Keratinocyte (primary cell): ENCODE data around the gene SLC6A8. TPM values are rescaled to one million over a fixed set of nuclear protein-coding genes. Genes with fewer than 3 reads are reported as not detected.
"Not testable (repeated sequence)": the region's sequence is repeated elsewhere in the genome, so short reads cannot be mapped to it uniquely, and the experiment has no call there.

Experiments used
- DNase-seq: peaks from one replicate; pipeline ENCODE4 v3.0.0-alpha.2; 2011; ENCODE audit warnings: low read depth, missing footprints, low spot score
- FAIRE-seq: peaks from 2 replicates; lab custom pipeline; 2011; peaks lifted over from hg19 to GRCh38; lab: Jason Lieb, UNC
- H2AFZ ChIP-seq: 2 replicates; pipeline ENCODE4 v1.6.0; 2012; ENCODE audit warnings: low read length, control low read depth, inconsistent platforms; ENCODE audit not compliant: control insufficient read depth
- H3K27ac ChIP-seq: 2 replicates; pipeline ENCODE4 v1.5.1; 2011; ENCODE audit warnings: low read length; ENCODE audit not compliant: control insufficient read depth, insufficient read depth
- H3K27me3 ChIP-seq: 3 replicates; pipeline ENCODE4 v1.6.0; 2011; ENCODE audit warnings: low read length; ENCODE audit not compliant: control insufficient read depth, insufficient read depth; ENCODE audit errors: extremely low read depth
- H3K36me3 ChIP-seq, 2 experiments: 2 replicates in 1 of 2; 3 replicates in 1 of 2; pipeline ENCODE4 v1.5.1; 2011; ENCODE audit warnings: low read length in 2 of 2, mild to moderate bottlenecking in 1 of 2; ENCODE audit not compliant: control insufficient read depth in 2 of 2, insufficient read depth in 2 of 2; ENCODE audit errors: extremely low read depth in 1 of 2
- H3K4me1 ChIP-seq: 3 replicates; pipeline ENCODE4 v1.5.1; 2011; ENCODE audit warnings: low read length; ENCODE audit not compliant: control insufficient read depth, insufficient read depth; ENCODE audit errors: extremely low read depth
- H3K4me2 ChIP-seq: 3 replicates; pipeline ENCODE4 v1.6.0; 2011; ENCODE audit warnings: low read depth, low read length; ENCODE audit not compliant: control insufficient read depth, insufficient read depth; ENCODE audit errors: extremely low read depth
- H3K4me3 ChIP-seq, 3 experiments: fragments of 200-600 bp in 1 of 3; sonication (generic) in 1 of 3; 2 replicates in 2 of 3; 3 replicates in 1 of 3; pipeline ENCODE4 v1.5.1; 2011 to 2016; ENCODE audit warnings: low read length in 3 of 3, mild to moderate bottlenecking in 3 of 3, control low read depth in 2 of 3, inconsistent platforms in 1 of 3, low read depth in 1 of 3, mixed read lengths in 1 of 3, mixed run types in 1 of 3, moderate library complexity in 1 of 3; ENCODE audit not compliant: control insufficient read depth in 2 of 3, insufficient read depth in 2 of 3; ENCODE audit errors: extremely low read depth in 1 of 3
- H3K79me2 ChIP-seq: 2 replicates; pipeline ENCODE4 v1.6.0; 2012; ENCODE audit warnings: low read length; ENCODE audit not compliant: control insufficient read depth, insufficient read depth
- H3K9ac ChIP-seq: 3 replicates; pipeline ENCODE4 v1.6.0; 2011; ENCODE audit warnings: low read length; ENCODE audit not compliant: control insufficient read depth, insufficient read depth; ENCODE audit errors: extremely low read depth
- H3K9me1 ChIP-seq: 3 replicates; pipeline ENCODE4 v1.6.0; 2011; ENCODE audit warnings: low read length; ENCODE audit not compliant: control insufficient read depth, insufficient read depth; ENCODE audit errors: extremely low read depth
- H3K9me3 ChIP-seq: 2 replicates; pipeline ENCODE4 v1.5.1; 2012; ENCODE audit warnings: low read depth, low read length; ENCODE audit not compliant: control insufficient read depth
- H4K20me1 ChIP-seq: 3 replicates; pipeline ENCODE4 v1.6.0; 2011; ENCODE audit warnings: low read length; ENCODE audit not compliant: control insufficient read depth, insufficient read depth; ENCODE audit errors: extremely low read depth
- CTCF ChIP-seq, 3 experiments: IDR thresholded peaks in 1 of 3; conservative IDR thresholded peaks in 1 of 3; optimal IDR thresholded peaks in 1 of 3; 2 replicates in 2 of 3; 3 replicates in 1 of 3; pipeline versions ENCODE3 to v1.5.1; 2011; ENCODE audit warnings: low read length in 3 of 3, mild to moderate bottlenecking in 3 of 3, moderate library complexity in 2 of 3, control low read depth in 1 of 3, inconsistent platforms in 1 of 3; ENCODE audit not compliant: insufficient read depth in 2 of 3; ENCODE audit errors: extremely low read depth in 1 of 3
- EZH2 ChIP-seq: IDR thresholded peaks from one replicate; pipeline ENCODE4 v1.6.1; 2012; ENCODE audit warnings: inconsistent platforms, mild to moderate bottlenecking, low read length, moderate library complexity
- dilution Hi-C: fragments of 300-500 bp; cut with MboI; formaldehyde crosslinking; loops from one replicate; pipeline ENCODE4 v1.7.0; 2020; ENCODE audit warnings: low sequenced_read_pairs; ENCODE audit not compliant: extremely low pct_ligation_motif_present
- polyA plus RNA-seq, 5 experiments: library from polyadenylated mRNA; depleted of rRNA in 3 of 5; stranded (reverse) in 3 of 5; stranded (forward) in 1 of 5; unstranded in 1 of 5; fragments of >200 nt; gene quantifications; 1 replicate in 1 of 5; 2 replicates in 3 of 5; 3 replicates in 1 of 5; pipeline versions ENCODE4 v1.2.1 to v1.2.3, GENCODE V29; 2011 to 2012; ENCODE audit warnings: missing spikeins in 2 of 5, low read depth in 1 of 5, low replicate concordance in 1 of 5

The SLC6A8 gene
- polyA plus RNA-seq, 1 donor (not counting 4 experiments of a cell fraction or from before 2014, with no cell fraction given) = 33.6 TPM

- no peak for TF ChIP-seq EZH2
- TF ChIP-seq CTCF (optimal IDR thresholded peaks at IDR 0.05 in 1 of 3, IDR thresholded peaks at IDR 0.05 in 1 of 3, conservative IDR thresholded peaks at IDR 0.05 in 1 of 3; ENCODE audit: extremely low read depth in 1 of 3, insufficient read depth in 2 of 3, low read length in 3 of 3) = no peak
Measured at GRCh38 chrX:153694687-153695270, 7.1 kb downstream of the SLC6A8 start.

GRCh38 chrX:153696100-153696499 lies 8.4 kb downstream of the SLC6A8 start:
- H3K9ac ChIP-seq = no peak overlapping the region
- H4K20me1 ChIP-seq = no peaks in the 10 kb centered on the region
- H3K36me3 ChIP-seq = peaks cover 0 to 3% of the 10 kb centered on the region in 2 experiments
- no peaks in the 10 kb centered on the region for H3K9me3 ChIP-seq
- H3K4me2 ChIP-seq = no peak overlapping the region
- H3K4me3 ChIP-seq = no peak overlapping the region
- dilution Hi-C loops = no loop called here
- H3K4me1 ChIP-seq = no peaks in the 10 kb centered on the region
- no peak overlapping the region for H2AFZ ChIP-seq
- H3K27ac ChIP-seq = no peak overlapping the region
- H3K9me1 ChIP-seq = no peaks in the 10 kb centered on the region
- H3K27me3 ChIP-seq = no peaks in the 10 kb centered on the region
- H3K79me2 ChIP-seq = no peaks in the 10 kb centered on the region
- no peak for TF ChIP-seq CTCF (optimal IDR thresholded peaks at IDR 0.05 in 1 of 3, IDR thresholded peaks at IDR 0.05 in 1 of 3, conservative IDR thresholded peaks at IDR 0.05 in 1 of 3; ENCODE audit: extremely low read depth in 1 of 3, insufficient read depth in 2 of 3, low read length in 3 of 3)
- TF ChIP-seq EZH2 = no peak
- FAIRE-seq = no peak
- no peak for DNase-seq

More at GRCh38 chrX:153694687-153695270, 7.1 kb downstream of the SLC6A8 start:
- Histone ChIP-seq H3K4me2 (no peak overlapping the region), H3K9ac (no peak overlapping the region), H3K4me1 (peaks cover 7% of the 10 kb centered on the region), H2AFZ (no peak overlapping the region), H3K4me3 (no peak overlapping the region), H3K79me2 (peaks cover 6% of the 10 kb centered on the region), H3K27me3 (no peaks in the 10 kb centered on the region), H3K27ac (no peak overlapping the region), H3K9me1 (no peaks in the 10 kb centered on the region), H3K9me3 (no peaks in the 10 kb centered on the region), H4K20me1 (no peaks in the 10 kb centered on the region), H3K36me3 (no peaks in the 10 kb centered on the region)
- dilution Hi-C loops = no loop called here
- FAIRE-seq = no peak
- DNase-seq = no peak

GRCh38 chrX:153696538-153696937 lies 8.8 kb downstream of the SLC6A8 start:
- H3K9me3 ChIP-seq, H3K27ac ChIP-seq, H3K27me3 ChIP-seq, DNase-seq, H3K4me2 ChIP-seq, dilution Hi-C loops, H3K9me1 ChIP-seq, H3K4me1 ChIP-seq, H3K9ac ChIP-seq, H4K20me1 ChIP-seq, H2AFZ ChIP-seq, H3K4me3 ChIP-seq, FAIRE-seq, H3K36me3 ChIP-seq, H3K79me2 ChIP-seq: not testable (repeated sequence)
